K562 (cell line): ENCODE measurements around the gene PRAC2. TPM values are rescaled to one million over a fixed set of nuclear protein-coding genes. Genes with fewer than 3 reads are reported as not detected.

Experiments
- ATAC-seq: fragments of 200-7000 bp; cut with Tn5 transposase; 3 replicates; pipeline ENCODE4 v1.9.1; 2020; ENCODE audit warnings: moderate library complexity
- BruUV-seq: library from RNA; stranded (reverse); fragments of 400-500 nt; replicated peaks from 2 replicates; lab custom pipeline; 2021; lab: Mats Ljungman, UMichigan
- CTCF ChIA-PET: fragments of 300-600 bp; formaldehyde crosslinking; extraction: SDS; loops from one replicate; lab custom pipeline; 2021; ENCODE audit warnings: low intra/inter-chr PET ratio; lab: Yijun Ruan, JAX
- POLR2A ChIA-PET: fragments of 300-600, 350-650 bp; sonication (Branson Sonifier 250); formaldehyde crosslinking; extraction: SDS; loops from one replicate; lab custom pipeline; 2021; ENCODE audit warnings: antibody characterized with exemption, inconsistent platforms; lab: Yijun Ruan, JAX
- DNase-seq, 4 experiments: peaks; one replicate each; pipeline versions ENCODE4 v3.0.0 to v3.0.0-alpha.2; 2011 to 2018; ENCODE audit warnings: low spot score in 3 of 4, mixed read lengths in 3 of 4; ENCODE audit errors: extremely low read depth in 1 of 4
- FAIRE-seq: peaks from 2 replicates; lab custom pipeline; 2011; peaks lifted over from hg19 to GRCh38; lab: Jason Lieb, UNC
- H2AFZ ChIP-seq: 2 replicates; pipeline ENCODE4 v1.6.0; 2011; ENCODE audit warnings: low read depth, low read length, control low read depth, inconsistent platforms
- H3K27ac ChIP-seq: fragments of 200-600 bp; 3 replicates; pipeline ENCODE4 v1.8.0; 2011; ENCODE audit warnings: low read depth, mild to moderate bottlenecking, control low read depth, inconsistent platforms, low read length, moderate library complexity, mixed read lengths; ENCODE audit errors: extremely low read depth
- H3K27me3 ChIP-seq, 2 experiments: fragments of 300-600 bp in 1 of 2; 2 replicates in 1 of 2; 3 replicates in 1 of 2; pipeline versions ENCODE4 v1.6.0 to v1.8.0; 2011; ENCODE audit warnings: inconsistent platforms in 2 of 2, low read length in 2 of 2, mild to moderate bottlenecking in 1 of 2, mixed read lengths in 1 of 2, moderate library complexity in 1 of 2; ENCODE audit not compliant: control insufficient read depth in 2 of 2, insufficient read depth in 2 of 2
- H3K36me3 ChIP-seq: fragments of 300-600 bp; 3 replicates; pipeline ENCODE4 v1.8.0; 2011; ENCODE audit warnings: mild to moderate bottlenecking, low read length, inconsistent platforms; ENCODE audit not compliant: control insufficient read depth, insufficient read depth
- H3K4me1 ChIP-seq, 2 experiments: fragments of 200-600 bp in 1 of 2; replicated peaks in 1 of 2; 2 replicates in 1 of 2; 3 replicates in 1 of 2; pipeline versions ENCODE4 v1.5.1 to v1.8.0; 2011; ENCODE audit warnings: inconsistent platforms in 2 of 2, low read length in 2 of 2, mild to moderate bottlenecking in 1 of 2, mixed read lengths in 1 of 2, moderate library complexity in 1 of 2; ENCODE audit not compliant: control insufficient read depth in 2 of 2, insufficient read depth in 2 of 2
- H3K4me2 ChIP-seq: 2 replicates; pipeline ENCODE4 v1.6.1; 2011; ENCODE audit warnings: low read length, control low read depth, inconsistent platforms, mixed read lengths; ENCODE audit not compliant: insufficient read depth
- H3K4me3 ChIP-seq: fragments of 200-600 bp; sonication (generic), shearing (Covaris generic); 2 replicates; pipeline ENCODE4 v1.5.1; 2016; ENCODE audit warnings: control low read depth, inconsistent platforms
- H3K79me2 ChIP-seq: fragments of 200-600 bp; 3 replicates; pipeline ENCODE4 v1.8.0; 2011; ENCODE audit warnings: low read length, inconsistent platforms; ENCODE audit not compliant: control insufficient read depth, insufficient read depth
- H3K9ac ChIP-seq, 2 experiments: 2 replicates each; pipeline versions ENCODE4 v1.6.0 to v1.6.1; 2011; ENCODE audit warnings: low read depth in 2 of 2, low read length in 2 of 2, control low read depth in 1 of 2, inconsistent platforms in 1 of 2, mild to moderate bottlenecking in 1 of 2, mixed read lengths in 1 of 2; ENCODE audit not compliant: insufficient read depth in 1 of 2
- H3K9me1 ChIP-seq: one replicate; pipeline ENCODE4 v1.6.0; 2011; ENCODE audit warnings: inconsistent platforms, mild to moderate bottlenecking, low read length, moderate library complexity; ENCODE audit not compliant: control insufficient read depth, insufficient read depth
- H3K9me3 ChIP-seq: replicated peaks from 2 replicates; pipeline ENCODE4 v1.5.1; 2011; ENCODE audit warnings: low read depth, low read length, inconsistent platforms; ENCODE audit not compliant: control insufficient read depth, insufficient read depth
- H4K20me1 ChIP-seq: replicated peaks from 2 replicates; pipeline ENCODE4 v1.6.1; 2011; ENCODE audit warnings: low read length, inconsistent platforms, mixed read lengths; ENCODE audit not compliant: control insufficient read depth, insufficient read depth
- BMI1 ChIP-seq: fragments of 150-350 bp; IDR thresholded peaks from 2 replicates; pipeline ENCODE4 v1.6.1; 2014; ENCODE audit warnings: low read length
- KLF13 ChIP-seq: fragments of 450-650 bp; IDR thresholded peaks from 2 replicates; pipeline ENCODE4 v1.6.1; 2016; ENCODE audit warnings: missing genetic modification characterization, low read depth, mild to moderate bottlenecking, missing compliant biosample characterization, moderate library complexity, borderline replicate concordance
- MAFF ChIP-seq: IDR thresholded peaks from 2 replicates; pipeline ENCODE4 v1.6.1; 2012; ENCODE audit warnings: low read length, improper control_type of control experiment
- MAFG ChIP-seq: fragments of 450-650 bp; conservative IDR thresholded peaks from 2 replicates; pipeline ENCODE4 v1.6.1; 2016; ENCODE audit warnings: missing genetic modification characterization, missing compliant biosample characterization
- MAFK ChIP-seq: IDR thresholded peaks from 2 replicates; pipeline ENCODE4 v1.6.1; 2011; ENCODE audit warnings: low read length, improper control_type of control experiment
- PHB ChIP-seq: fragments of 250-450 bp; sonication (Bioruptor Pico); IDR thresholded peaks from 2 replicates; pipeline ENCODE4 v1.5.0; 2021
- RAD51 ChIP-seq: fragments of 450-650 bp; IDR thresholded peaks from 2 replicates; pipeline ENCODE4 v1.7.1; 2016; ENCODE audit warnings: low read depth, mild to moderate bottlenecking, borderline replicate concordance
- TEAD1 ChIP-seq, 2 experiments: fragments of 450-650 bp in 1 of 2; sonication (generic) in 1 of 2; formaldehyde crosslinking; IDR thresholded peaks; 2 replicates each; pipeline versions ENCODE4 v1.4.0 to v1.8.0; 2020 to 2022; ENCODE audit warnings: mild to moderate bottlenecking in 2 of 2, missing genetic modification reagents in 1 of 2
- USF2 ChIP-seq: sonication (generic); formaldehyde crosslinking; IDR thresholded peaks from 2 replicates; pipeline ENCODE4 v1.5.0; 2020; ENCODE audit warnings: missing genetic modification reagents
- ZNF316 ChIP-seq: fragments of 450-650 bp; IDR thresholded peaks from 2 replicates; pipeline ENCODE4 v1.6.1; 2016
- ZNF561 ChIP-seq: fragments of 450-650 bp; formaldehyde crosslinking; conservative IDR thresholded peaks from 2 replicates; pipeline ENCODE4 v1.4.0; 2020; ENCODE audit warnings: mild to moderate bottlenecking, moderate library complexity
- WGBS: fragments of 100-300 bp; shearing (Covaris generic); methylation state at CpG from one replicate; pipeline ENCODE4 v1.1.6; 2016; ENCODE audit warnings: low coverage, mixed read lengths; ENCODE audit not compliant: insufficient coverage; ENCODE audit errors: missing lambda C conversion rate; 5-methylcytosine and 5-hydroxymethylcytosine counted together
- in situ Hi-C: fragments of 300-500 bp; cut with MboI; formaldehyde crosslinking; loops from 4 replicates; pipeline ENCODE4 v1.15.0; 2018; ENCODE audit warnings: inconsistent platforms, mixed read lengths
- intact Hi-C: fragments of 100-400 bp; cut with micrococcal nuclease; formaldehyde crosslinking; loops from 2 replicates; pipeline ENCODE4 v1.14.2; 2022
- polyA plus RNA-seq, 8 experiments: library from polyadenylated mRNA; depleted of rRNA in 4 of 8; stranded (reverse) in 5 of 8; unstranded in 3 of 8; fragments of >200 nt; fragmentation: Nextera tagmentation in 2 of 8; fragmentation: Illumina TruSeq in 1 of 8; extraction: Ambion mirVana in 2 of 8; extraction: Trizol in 1 of 8; gene quantifications; 2 replicates each; pipeline versions ENCODE4 v1.2.1 to v1.2.3, GENCODE V29; 2011 to 2014; ENCODE audit warnings: inconsistent platforms in 1 of 8, missing spikeins in 1 of 8
- total RNA-seq, 7 experiments: library from RNA; depleted of rRNA in 6 of 7; stranded (reverse); fragments of >200 nt in 6 of 7; fragmentation: Illumina TruSeq in 2 of 7; extraction: Trizol in 2 of 7; gene quantifications; 2 replicates each; pipeline versions ENCODE4 v1.2.1 to v1.2.3, GENCODE V29; 2011 to 2021; ENCODE audit warnings: low replicate concordance in 1 of 7

Gene PRAC2
- total and polyA plus RNA-seq, 9 of the 15 experiments (the other 6 are each of a cell fraction or from before 2014, with no cell fraction given), result not detected

GRCh38 chr17:48690655-48691054 lies 32.3 kb upstream of the PRAC2 start:
- no peaks in the 10 kb centered on the region for H3K36me3 ChIP-seq
- FAIRE-seq, result no peak
- H4K20me1 ChIP-seq, result no peaks in the 10 kb centered on the region
- H3K79me2 ChIP-seq, result no peaks in the 10 kb centered on the region
- no peaks in the 10 kb centered on the region for H3K9me1 ChIP-seq
- H3K4me1 ChIP-seq, result no peaks in the 10 kb centered on the region; a peak in 1 of 5 replicates
- TF ChIP-seq RAD51 (peak; percentile 58; the same call in 1 of the 2 replicates), KLF13 (no peak), BMI1 (no peak), USF2 (CRISPR knock-in tag) (0 out of 2 replicates have a peak, but pooled peaks have one; percentile 41)
- TF ChIP-seq, all 486 proteins: peak for 2
- no peak for DNase-seq
- in situ Hi-C loops (loop anchor here (25.0 kb wide), 1 partner anchor 347 kb away; no protein-coding TSS in a partner anchor), intact Hi-C loops (no loop called here)
- H3K27ac ChIP-seq, result no peak overlapping the region
- H3K4me2 ChIP-seq, result no peak overlapping the region
- H3K9me3 ChIP-seq, result no peaks in the 10 kb centered on the region
- ChIA-PET CTCF (no interaction called here), POLR2A (no interaction called here)
- no peak overlapping the region for H3K9ac ChIP-seq
- H2AFZ ChIP-seq, result no peak overlapping the region
- H3K4me3 ChIP-seq, result no peak overlapping the region
- no TSS peak for BruUV-seq
- WGBS, result 29% methylated on average over 5 of the region's 5 CpGs
- H3K27me3 ChIP-seq, result peaks cover 8 to 10% of the 10 kb centered on the region in 2 experiments; a peak in 3 of 5 replicates
- ATAC-seq, result no peak

GRCh38 chr17:48692049-48692448 lies 30.9 kb upstream of the PRAC2 start:
- CTCF ChIA-PET, result no interaction called here
- no peak for ATAC-seq
- POLR2A ChIA-PET, result no interaction called here

More at GRCh38 chr17:48692049-48692448, 30.9 kb upstream of the PRAC2 start:
- WGBS, result 0% methylated on average over 1 of the region's 1 CpG
- Histone ChIP-seq H3K27me3 (peaks cover 5 to 8% of the 10 kb centered on the region in 2 experiments; a peak in 3 of 5 replicates), H3K4me3 (no peak overlapping the region), H3K9me3 (no peaks in the 10 kb centered on the region), H4K20me1 (no peaks in the 10 kb centered on the region), H3K9me1 (no peaks in the 10 kb centered on the region), H3K27ac (no peak overlapping the region), H3K4me2 (no peak overlapping the region), H3K9ac (no peak overlapping the region), H3K79me2 (no peaks in the 10 kb centered on the region), H3K36me3 (no peaks in the 10 kb centered on the region), H3K4me1 (no peaks in the 10 kb centered on the region; a peak in 1 of 5 replicates), H2AFZ (no peak overlapping the region)
- no peak for DNase-seq
- intact Hi-C loops, result no loop called here
- no peak for TF ChIP-seq TEAD1 (CRISPR knock-in tag; IDR thresholded peaks at IDR 0.05)
- TF ChIP-seq MAFK, result peak; percentile 45; the same call in 1 of the 2 replicates
- TF ChIP-seq ZNF561 (CRISPR knock-in tag), result no peak
- TF ChIP-seq MAFF, result peak; percentile 55
- TF ChIP-seq PHB (CRISPR knock-in tag), result no peak
- 0 out of 2 replicates have a peak, but pooled peaks have one; percentile 12 for TF ChIP-seq MAFG (tag)
- TF ChIP-seq ZNF316, result peak; percentile 60; the same call in 1 of the 2 replicates
- FAIRE-seq, result no peak
- in situ Hi-C loops, result loop anchor here (25.0 kb wide), 1 partner anchor 345 kb away; no protein-coding TSS in a partner anchor
- no TSS peak for BruUV-seq
